ENCODE measurements around the gene PTP4A2.

PTP4A2 gene

DNA sequence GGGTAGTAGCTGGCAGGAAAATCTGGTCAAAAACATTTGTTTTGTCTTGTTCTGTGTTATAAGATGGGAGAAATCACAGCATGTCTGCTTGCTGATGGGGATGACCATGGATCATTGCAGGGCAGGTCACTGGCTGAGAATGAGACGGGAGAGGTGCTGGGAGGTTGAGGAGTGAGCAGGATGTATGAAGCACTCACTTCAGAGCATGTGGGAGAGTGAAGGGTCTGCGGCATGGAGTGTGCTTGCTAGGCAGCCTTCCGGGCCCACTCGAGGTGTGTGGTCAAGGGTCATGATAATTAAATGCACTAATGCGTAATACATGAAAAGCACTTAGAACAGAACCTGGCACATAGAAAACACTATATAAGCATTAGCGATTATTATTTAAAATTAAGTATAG, 80.3 kb downstream of the PTP4A2 start:
- DNase-seq = no peak

All from activated naive CD4-positive, alpha-beta T cell treated with Interleukin-2 at 50 U/mL for 16 hours (primary cell).